Adipose tissue (tissue), 3 donors: Measurements from ENCODE around the gene ANGEL2. TPM values are rescaled to one million over a fixed set of nuclear protein-coding genes. Genes with fewer than 3 reads are reported as not detected.
"Not testable (repeated sequence)": the region's sequence is repeated elsewhere in the genome, so short reads cannot be mapped to it uniquely, and the experiment has no call there.

Experiments
- H3K27ac ChIP-seq: one replicate; pipeline ENCODE4 v1.5.1; 2013; ENCODE audit warnings: low read depth, low read length
- WGBS, 3 donors: extraction: QIAGEN DNeasy Blood & Tissue Kit; methylation state at CpG; one replicate each; pipeline ENCODE4 v1.1.7; 2013; 5-methylcytosine and 5-hydroxymethylcytosine counted together
- polyA plus RNA-seq, 3 donors: library from polyadenylated mRNA; stranded (reverse); fragments of 200-250 nt; gene quantifications; one replicate each; pipeline ENCODE4 v1.2.3, GENCODE V29; 2013
- donor health status: healthy with polysubstance abuse.
- donor health status: Bipolar disorder and iron deficiency.
- donor health status: healthy.

Gene ANGEL2, protein sequence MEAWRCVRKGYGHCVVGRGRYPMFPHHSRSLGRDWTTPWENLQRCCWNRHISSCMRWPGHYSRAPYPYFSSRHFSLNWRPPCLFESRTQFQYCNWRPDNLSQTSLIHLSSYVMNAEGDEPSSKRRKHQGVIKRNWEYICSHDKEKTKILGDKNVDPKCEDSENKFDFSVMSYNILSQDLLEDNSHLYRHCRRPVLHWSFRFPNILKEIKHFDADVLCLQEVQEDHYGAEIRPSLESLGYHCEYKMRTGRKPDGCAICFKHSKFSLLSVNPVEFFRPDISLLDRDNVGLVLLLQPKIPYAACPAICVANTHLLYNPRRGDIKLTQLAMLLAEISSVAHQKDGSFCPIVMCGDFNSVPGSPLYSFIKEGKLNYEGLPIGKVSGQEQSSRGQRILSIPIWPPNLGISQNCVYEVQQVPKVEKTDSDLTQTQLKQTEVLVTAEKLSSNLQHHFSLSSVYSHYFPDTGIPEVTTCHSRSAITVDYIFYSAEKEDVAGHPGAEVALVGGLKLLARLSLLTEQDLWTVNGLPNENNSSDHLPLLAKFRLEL
- polyA plus RNA-seq: 10 to 100 TPM in 2 of 3 donors, 1 to 10 TPM in 1; 7.5 to 18.6 (median 11.2) TPM

DNA sequence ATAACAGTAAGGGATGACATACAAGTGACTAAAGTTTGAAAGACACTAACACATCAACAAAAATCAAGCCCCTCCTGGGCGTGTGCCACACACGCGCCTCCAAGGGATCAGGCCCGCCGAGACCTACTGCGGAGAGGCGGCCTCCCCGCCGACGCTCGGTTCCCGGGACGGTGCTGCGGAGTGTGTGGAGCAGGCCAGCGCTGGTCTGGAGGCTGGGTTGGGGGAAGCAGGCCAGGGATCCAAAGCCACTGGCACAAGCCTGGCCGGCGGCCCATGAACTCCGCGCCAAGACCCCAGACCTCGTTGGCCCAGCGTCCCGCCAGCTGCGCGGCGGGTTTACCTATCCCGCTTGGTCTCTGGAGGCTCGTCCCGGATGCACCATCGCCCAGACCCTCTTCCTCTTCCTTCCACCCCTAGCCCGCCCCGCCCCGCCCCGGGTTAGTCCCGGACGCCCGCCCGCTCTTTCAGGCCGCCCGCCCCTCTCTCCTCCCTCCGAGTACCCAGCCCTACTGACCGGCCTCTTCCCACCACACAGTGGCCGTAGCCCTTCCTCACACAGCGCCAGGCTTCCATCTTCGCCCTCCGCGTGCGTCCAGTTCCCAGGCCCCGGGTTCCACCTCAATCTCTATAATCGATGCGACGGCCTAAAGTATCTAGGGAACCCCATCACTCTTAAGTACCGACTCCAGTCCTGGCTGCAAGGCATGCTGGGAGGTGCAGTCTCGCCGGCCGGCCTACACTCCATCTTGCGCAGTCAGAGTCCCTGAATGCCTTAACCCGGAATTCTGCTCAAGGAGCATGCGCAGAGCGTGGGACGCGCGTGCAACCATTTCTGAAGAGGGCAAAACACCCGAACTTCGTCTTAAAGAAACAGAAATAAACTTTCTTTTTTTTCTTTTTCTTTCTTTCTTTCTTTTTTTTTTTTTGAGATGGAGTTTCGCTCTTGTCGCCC is at the start of gene ANGEL2:
TSS of gene ANGEL2 (minus strand) at position 769 of the 952 bp plus-strand sequence. CDS start at position 573, 196 bp downstream.
- H3K27ac ChIP-seq: peak within 1 kb of the TSS; percentile 68
- 0 to 1% (median 1%) methylated on average over 59 to 66 of the region's 66 CpGs for WGBS, 3 donors

DNA sequence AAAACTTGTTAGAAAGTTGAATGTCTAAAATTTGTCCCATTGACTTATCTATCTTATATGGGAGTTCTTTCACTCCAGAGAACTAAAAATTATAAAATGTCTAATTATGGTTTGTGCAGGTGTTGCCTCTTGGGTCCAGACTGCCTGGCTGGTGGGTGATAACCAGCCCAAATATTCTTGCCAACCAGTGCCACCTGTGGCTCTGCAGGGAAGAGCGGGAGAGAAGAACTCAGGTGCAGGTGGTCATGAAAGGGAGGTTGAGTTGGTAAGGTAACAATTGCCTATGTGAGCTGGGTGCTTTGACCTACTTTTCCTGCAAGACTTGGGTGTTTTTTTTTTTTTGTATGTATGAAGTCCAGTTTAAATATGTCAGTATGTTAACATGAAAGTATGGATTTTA is 45.6 kb upstream of the ANGEL2 start:
- 72 to 100% (median 94%) methylated on average over 1 of the region's 1 CpG for WGBS, 3 donors

DNA sequence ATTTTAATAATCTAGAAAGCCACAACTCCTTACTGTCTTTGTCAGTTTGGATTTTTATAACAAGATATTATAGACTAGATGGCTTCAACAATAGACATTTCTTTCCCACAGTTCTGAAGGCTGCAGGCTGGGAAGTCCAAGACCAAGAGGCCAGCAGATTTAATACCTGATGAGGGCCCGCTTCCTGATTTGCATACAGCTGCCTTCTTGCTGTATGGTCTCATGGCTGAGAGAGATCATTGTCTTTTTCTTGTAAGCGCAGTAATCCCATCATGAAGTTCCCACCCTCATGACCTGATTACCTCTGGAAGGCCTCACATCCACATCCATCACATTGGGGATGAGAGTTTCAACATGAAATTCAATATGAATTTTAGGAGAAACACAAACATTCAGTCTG is 45.2 kb upstream of the ANGEL2 start:
- H3K27ac ChIP-seq: no peak overlapping the region
- WGBS, 3 donors: 95 to 98% (median 96%) methylated on average over 2 of the region's 2 CpGs

More for the DNA sequence above, 45.6 kb upstream of the ANGEL2 start:
- no peak overlapping the region for H3K27ac ChIP-seq

DNA sequence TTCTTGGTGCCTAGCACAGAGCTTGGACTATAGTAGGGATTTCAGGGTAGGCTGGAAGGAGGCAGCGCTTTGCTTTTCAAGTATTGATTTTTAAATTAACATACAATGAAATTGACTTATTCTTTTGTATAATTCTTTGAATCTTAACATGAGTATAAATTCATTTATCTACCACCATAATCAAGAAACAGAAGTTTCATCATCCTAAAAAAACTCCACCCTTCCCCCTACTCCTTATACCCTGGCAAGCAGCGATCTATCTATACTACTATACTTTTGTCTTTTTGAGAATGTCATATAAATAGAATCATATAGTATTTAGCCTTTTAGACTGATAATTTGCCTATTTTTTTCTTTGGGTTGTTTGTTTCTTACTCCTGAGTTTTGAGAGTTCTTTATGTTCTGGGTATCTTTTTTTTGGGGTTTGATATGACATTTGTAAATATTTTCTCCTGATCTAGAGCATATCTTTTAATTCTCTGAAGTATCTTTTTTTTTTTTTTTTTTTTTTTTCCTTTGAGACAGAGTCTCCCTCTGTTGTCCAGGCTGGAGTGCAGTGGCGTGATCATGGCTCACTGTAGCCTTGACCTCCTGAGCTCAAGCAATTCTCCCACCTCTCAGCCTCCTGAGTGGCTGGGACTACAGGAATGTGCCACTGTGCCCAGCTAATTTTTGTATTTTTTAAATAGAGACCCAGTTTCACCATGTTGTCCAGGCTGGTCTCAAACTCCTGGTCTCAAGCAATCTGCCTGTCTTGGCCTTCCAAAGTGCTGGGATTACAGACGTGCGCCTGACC is 41.8 kb upstream of the ANGEL2 start:
- 83 to 90% (median 89%) methylated on average over 5 of the region's 5 CpGs for WGBS, 3 donors
- no peak overlapping the region for H3K27ac ChIP-seq

DNA sequence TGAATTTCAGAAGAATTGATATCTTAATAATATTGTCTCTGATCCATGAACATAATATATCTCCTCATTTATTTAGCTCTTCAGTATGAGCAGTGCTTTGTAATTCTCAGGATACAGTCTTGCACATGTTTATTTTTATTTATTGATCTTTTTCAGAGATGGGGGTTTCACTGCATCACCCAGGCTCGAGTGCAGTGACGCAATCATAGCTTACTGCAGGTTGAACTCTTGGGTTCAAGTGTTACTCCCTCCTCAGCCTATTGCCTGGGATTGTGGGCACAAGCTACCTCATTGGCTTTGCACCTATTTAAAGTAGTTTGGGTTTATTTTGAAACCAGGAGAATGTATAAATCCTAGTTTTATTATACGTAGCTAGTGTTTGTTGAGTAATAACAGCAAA is 40.1 kb upstream of the ANGEL2 start:
- no peak overlapping the region for H3K27ac ChIP-seq
- 70 to 76% (median 73%) methylated on average over 3 of the region's 3 CpGs for WGBS, 3 donors

DNA sequence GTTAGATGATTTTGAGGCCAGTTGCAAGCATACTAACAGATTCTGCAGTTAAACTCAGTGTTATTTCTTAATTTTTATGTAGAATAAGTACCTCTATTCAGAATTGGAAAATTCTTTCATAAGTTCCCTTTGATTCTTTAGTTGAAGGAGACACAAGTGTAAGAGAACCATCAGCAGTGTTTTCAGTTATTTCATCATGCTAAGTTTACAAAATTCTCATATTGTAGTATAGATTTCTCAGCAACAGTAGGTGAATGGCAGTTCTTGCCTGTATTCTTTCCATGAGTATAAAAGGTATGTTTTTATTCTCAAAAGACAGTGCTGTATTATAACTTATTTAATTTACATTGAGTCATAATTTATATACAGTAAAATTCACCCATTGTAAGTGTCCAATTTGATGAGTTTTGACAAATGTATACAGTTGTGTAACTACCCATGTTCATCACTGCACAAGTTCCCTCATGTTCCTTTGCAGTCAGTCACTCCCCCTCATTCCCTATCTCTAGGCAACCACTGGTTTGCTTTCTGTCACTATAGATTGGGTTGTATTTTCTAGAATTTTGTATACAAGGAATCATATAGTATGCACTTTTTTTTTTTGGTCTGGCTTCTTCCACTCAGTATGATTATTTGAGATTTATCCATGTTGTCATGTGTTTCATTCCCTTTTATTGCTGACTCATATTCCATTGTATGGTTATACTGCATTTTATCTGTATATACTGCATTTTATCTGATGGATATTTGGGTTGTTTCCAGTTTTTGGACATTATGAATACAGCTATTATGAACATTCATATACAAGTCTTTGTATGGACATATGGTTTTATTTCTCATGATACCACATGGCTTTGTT is 39.3 kb upstream of the ANGEL2 start:
- no peak overlapping the region for H3K27ac ChIP-seq

DNA sequence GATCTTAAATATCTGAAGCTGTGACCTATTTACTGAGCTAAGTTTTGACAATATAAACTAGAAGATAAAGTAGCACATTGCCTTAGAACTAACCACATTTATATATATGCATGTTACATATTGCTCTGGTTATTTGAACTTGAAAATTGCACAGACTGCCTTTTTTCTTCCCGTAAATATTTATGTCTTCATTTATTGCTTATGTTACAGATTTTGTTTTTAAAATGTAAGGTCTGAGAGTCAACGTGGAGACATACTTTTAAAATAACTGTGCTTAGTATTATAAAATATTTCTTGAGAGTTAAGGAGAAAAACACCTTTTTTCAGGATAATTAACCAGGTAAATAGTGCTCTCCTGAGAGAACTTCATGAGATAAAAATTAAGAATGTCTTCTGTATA is 38.5 kb upstream of the ANGEL2 start:
- WGBS, 3 donors: 82 to 89% (median 84%) methylated on average over 2 of the region's 2 CpGs
- H3K27ac ChIP-seq: no peak overlapping the region

DNA sequence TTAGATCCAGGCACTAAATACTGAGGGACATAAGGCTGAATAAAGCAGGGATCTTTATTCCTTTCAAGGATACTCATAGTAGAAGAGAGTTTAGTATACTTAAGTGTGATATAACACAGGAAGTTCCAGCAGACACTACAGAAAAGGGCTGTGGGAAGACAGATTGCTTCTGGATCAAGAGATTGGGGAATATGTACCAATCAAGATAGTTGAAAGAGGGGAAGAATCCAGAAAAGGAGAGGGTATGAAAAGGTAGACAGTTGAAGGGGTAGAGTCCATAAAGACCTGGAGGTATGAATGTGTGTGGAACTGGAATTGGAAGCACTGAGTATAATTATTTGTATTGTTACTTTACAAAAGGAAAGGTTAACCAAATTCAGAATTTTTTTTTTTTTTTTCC is 37.8 kb upstream of the ANGEL2 start:
- H3K27ac ChIP-seq: no peak overlapping the region

DNA sequence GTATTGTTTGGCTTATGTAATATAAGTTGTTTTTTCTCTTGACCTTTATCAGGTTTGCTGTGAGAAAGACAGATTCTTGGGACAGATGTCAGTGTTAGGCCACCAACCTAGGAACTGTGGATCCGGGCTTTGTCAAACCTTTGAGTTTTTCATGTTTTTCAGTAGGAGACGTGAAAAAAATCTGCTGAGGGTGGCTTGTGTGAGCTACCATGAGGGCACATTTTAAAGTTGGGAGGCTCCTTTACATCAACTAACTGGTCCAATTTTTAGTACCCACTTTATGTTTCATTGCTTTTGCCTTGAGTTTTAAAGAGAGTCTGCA is 36.2 kb upstream of the ANGEL2 start:
- H3K27ac ChIP-seq: no peak overlapping the region
- 12 to 25% (median 16%) methylated on average over 2 of the region's 2 CpGs for WGBS, 3 donors

DNA sequence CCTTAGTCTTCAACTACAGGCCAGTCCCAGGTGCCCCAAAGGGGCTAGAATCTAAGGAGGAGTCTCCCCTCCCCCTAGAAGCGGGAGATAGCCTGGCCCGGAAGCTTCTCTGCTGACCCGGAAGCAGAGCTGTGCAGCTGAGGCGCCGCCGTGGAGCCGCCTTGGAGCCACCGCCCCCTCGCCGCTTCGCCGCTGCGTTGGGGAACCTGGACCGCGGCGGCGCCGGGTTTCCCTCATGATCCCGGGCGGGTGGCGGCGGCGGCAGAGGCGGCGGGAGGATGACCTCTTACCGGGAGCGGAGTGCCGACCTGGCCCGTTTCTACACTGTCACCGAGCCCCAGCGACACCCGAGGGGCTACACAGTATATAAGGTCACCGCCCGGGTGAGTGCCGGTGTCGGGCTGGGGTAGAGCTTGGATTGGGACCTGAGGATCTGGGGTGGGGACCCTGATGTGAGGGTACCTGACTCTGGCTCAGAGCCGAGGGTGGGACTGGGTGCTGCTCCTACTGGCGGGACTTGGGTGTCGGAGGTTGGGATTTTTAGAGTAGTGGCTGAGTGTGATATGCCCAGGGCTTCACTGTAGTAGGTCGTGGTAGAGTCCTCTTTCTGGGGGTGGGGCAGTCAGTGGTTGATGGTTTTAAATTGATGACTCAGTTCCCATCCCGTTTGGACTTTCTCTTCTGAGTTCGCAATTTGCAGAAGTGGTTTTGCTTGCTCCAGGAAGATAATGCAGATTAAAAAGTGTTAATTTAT is 35.6 kb upstream of the ANGEL2 start, which contains the start of gene RPS6KC1:
TSS of gene RPS6KC1 (plus strand) at position 115 of the 754 bp plus-strand sequence. CDS start at position 279, 164 bp downstream.
- H3K27ac ChIP-seq: peak within 1 kb of the TSS; percentile 58
- WGBS, 3 donors: 0 to 1% (median 1%) methylated on average over 42 of the region's 42 CpGs

DNA sequence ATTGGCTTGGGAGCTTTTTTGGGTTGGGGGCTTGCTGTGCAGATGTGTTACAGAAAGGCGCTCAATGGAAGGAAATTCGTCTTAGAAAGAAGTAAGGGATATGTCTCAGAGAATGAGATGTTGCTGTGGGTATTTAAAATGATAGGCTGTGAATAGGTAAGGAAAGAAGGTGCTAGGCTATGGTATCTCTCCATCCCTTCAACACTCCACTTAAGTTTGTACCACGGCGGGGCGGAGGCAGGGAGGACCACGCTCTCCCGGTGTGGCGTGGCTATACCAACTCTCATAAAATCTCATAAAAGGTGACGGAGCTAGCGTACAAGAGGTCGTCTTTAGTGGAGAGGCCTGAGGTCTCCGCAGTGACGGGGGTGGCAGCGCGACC is 35.1 kb upstream of the ANGEL2 start:
- H3K27ac ChIP-seq: peak overlapping the region; percentile 58
- 18 to 25% (median 23%) methylated on average over 15 of the region's 15 CpGs for WGBS, 3 donors

DNA sequence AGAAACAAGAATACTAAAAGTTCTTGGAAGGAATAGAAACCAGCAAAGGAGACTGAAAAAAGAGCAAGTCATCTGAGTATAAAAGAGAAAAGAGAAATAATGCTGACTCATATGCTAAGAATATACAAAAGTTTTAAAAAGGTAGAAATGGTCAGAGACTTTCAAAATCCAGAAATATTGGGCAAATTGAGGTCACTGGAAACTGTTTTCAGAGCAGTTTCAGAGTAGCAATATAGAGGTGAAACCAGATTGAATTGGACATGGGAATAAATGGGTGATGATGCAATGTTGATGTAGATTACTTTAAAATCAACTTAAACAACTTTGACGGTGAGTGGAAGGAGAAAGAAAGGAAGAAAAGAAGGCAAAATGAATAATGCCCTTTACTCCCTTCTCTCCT is 33.6 kb upstream of the ANGEL2 start:
- H3K27ac ChIP-seq: no peak overlapping the region
- WGBS, 3 donors: 38 to 67% (median 59%) methylated on average over 1 of the region's 1 CpG

DNA sequence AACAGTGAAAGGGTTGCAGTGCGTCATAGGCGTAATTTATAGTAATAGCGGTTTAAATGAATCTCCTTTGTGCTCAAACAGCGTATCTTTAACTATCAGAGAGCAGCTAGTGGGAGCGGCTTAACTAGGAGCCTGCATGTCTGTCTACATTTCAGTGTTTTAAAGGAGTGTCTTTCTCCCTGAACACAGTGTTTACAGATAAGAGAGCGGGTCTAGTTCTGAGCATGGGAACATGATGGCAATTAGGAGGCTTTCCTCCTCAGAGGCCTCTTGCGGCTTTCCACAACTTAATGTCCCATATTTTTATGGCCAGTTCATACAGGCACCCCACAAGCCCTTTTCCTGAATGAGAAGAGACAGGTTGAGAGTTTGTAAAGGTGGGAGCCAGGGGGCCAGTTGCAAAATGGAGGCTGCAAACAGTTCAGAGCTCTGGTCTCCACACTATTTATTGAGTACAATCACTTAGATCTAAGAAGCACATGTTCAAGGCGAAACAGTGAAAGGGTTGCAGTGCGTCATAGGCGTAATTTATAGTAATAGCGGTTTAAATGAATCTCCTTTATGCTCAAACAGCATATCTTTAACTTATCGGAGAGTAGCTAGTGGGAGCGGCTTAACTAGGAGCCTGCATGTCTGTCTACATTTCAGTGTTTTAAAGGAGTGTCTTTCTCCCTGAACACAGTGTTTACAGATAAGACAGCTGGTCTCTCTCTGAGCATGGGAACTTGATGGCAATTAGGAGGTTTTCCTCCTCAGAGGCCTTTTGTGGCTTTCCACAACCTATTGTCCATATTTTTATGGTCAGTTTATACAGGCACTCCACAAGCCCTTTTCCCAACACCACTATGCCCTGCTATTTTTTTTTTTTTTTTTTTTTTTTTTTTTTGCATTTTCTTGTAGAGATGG is 29.9 kb upstream of the ANGEL2 start:
- H3K27ac ChIP-seq: not testable (repeated sequence)
- 68 to 80% (median 76%) methylated on average over 13 of the region's 13 CpGs for WGBS, 3 donors

DNA sequence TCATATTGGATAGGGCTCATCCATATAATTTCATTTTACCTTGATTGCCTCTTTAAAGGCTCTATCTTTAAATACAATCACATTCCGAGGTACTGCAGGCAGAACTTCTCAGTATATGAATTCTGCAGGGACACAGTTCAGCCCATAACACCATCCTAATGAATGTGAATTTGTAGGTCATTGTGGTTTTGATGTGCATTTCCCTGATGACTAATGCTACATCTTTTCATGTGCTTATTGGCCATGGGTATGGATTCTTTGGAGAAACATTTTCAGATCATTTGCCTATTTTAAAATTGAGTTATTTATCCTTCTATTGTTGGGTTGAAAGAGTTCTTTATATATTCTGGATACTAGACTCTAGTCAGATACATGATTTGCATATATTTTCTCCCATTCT is 25.8 kb upstream of the ANGEL2 start:
- 66 to 80% (median 73%) methylated on average over 1 of the region's 1 CpG for WGBS, 3 donors
- no peak overlapping the region for H3K27ac ChIP-seq

DNA sequence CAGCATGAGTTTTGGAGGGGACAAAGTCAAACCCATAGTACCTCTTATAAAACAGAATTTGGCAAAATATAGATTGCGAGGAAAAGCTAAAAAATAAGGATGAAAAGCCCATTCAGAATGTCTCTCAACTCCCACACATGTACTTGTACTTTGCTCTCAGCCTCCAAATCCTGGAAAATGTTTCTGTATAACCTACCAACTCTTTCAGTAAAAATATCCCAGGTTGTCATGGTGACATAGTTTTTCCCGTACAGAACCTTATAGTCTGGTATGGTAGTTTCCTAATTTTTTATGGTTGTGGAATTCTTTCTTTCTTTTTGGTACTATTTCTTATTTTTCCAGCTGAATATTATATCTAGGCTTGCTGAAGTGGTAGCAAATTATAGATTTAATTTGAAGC is 19.9 kb upstream of the ANGEL2 start:
- 69 to 83% (median 76%) methylated on average over 2 of the region's 2 CpGs for WGBS, 3 donors
- no peak overlapping the region for H3K27ac ChIP-seq

DNA sequence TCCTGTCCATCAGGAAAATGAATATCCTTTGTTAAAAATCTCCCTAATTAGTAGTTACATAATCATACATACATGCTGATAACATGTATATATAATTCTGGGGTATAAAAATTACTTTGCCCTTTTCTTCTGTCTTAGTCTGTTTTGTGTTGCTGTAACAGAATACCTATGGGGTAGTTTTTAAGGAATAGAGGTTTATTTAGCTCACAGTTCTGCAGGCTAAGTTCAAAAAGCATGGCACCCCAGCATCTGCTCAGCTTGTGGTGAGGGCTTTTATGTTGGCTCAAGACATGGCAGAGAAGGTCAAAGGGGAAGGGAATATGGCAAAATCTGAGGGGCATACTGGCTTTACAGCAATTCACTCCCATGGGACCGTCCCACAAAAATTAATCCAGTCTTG is 19.0 kb upstream of the ANGEL2 start:
- 88 to 97% (median 90%) methylated on average over 1 of the region's 1 CpG for WGBS, 3 donors
- H3K27ac ChIP-seq: no peak overlapping the region
